HCT116 (cell line): ENCODE results near the gene HAND2. TPM values are rescaled to one million over a fixed set of nuclear protein-coding genes. Genes with fewer than 3 reads are reported as not detected.

Experiments used
- ATAC-seq: fragments of 200-7000 bp; cut with Tn5 transposase; 2 replicates; pipeline ENCODE4 v1.9.1; 2020; ENCODE audit warnings: mild to moderate bottlenecking, moderate library complexity
- BruUV-seq: library from RNA; stranded (reverse); fragments of 400-500 nt; replicated peaks from 2 replicates; lab custom pipeline; 2021; lab: Mats Ljungman, UMichigan
- CTCF ChIA-PET: fragments of 300-600 bp; sonication (Branson Sonifier 250); formaldehyde crosslinking; loops from one replicate; lab custom pipeline; 2021; ENCODE audit warnings: antibody characterized with exemption; lab: Charles Lee
- POLR2A ChIA-PET: fragments of 300-600, 350-600 bp; sonication (Branson Sonifier 250); formaldehyde crosslinking; loops from one replicate; lab custom pipeline; 2021; ENCODE audit warnings: antibody characterized with exemption; lab: Charles Lee
- RAD21 ChIA-PET, 2 experiments: fragments of 300-600 bp; sonication (Branson Sonifier 250); formaldehyde crosslinking; loops; one replicate each; lab custom pipeline; 2023; ENCODE audit warnings: low total read pairs in 2 of 2; ENCODE audit not compliant: uncharacterized antibody in 2 of 2, unreplicated experiment in 2 of 2, low non-redundant PET in 1 of 2; lab: Charles Lee
- DNase-seq: peaks from one replicate; pipeline ENCODE4 v3.0.0-alpha.2; 2010; ENCODE audit warnings: low read depth, low spot score
- H2AFZ ChIP-seq: fragments of 200-600 bp; shearing (Covaris generic), sonication (generic); 2 replicates; pipeline ENCODE4 v1.6.1; 2017; ENCODE audit warnings: low read depth, mixed run types, mixed read lengths, antibody characterized with exemption, low read length; ENCODE audit not compliant: poor library complexity, severe bottlenecking
- H3K27ac ChIP-seq: 2 replicates; pipeline ENCODE4 v1.5.1; 2012; ENCODE audit warnings: low read depth, low read length
- H3K27me3 ChIP-seq: fragments of 200-600 bp; sonication (generic); 2 replicates; pipeline ENCODE4 v1.6.1; 2016; ENCODE audit warnings: mixed run types, low read length, mixed read lengths; ENCODE audit not compliant: insufficient read depth
- H3K36me3 ChIP-seq, 2 experiments: fragments of 200-500 bp in 1 of 2; fragments of 200-600 bp in 1 of 2; sonication (Bioruptor generic) in 1 of 2; sonication (generic) in 1 of 2; 2 replicates each; pipeline versions ENCODE4 v1.5.1 to v1.6.1; 2014 to 2016; ENCODE audit warnings: low read length in 2 of 2, inconsistent platforms in 1 of 2, mixed read lengths in 1 of 2, mixed run types in 1 of 2; ENCODE audit not compliant: insufficient read depth in 2 of 2, control insufficient read depth in 1 of 2
- H3K4me1 ChIP-seq, 2 experiments: fragments of 200-600 bp in 1 of 2; sonication (generic) in 1 of 2; 2 replicates each; pipeline versions ENCODE4 v1.5.1 to v1.6.1; 2012 to 2017; ENCODE audit warnings: low read length in 2 of 2, inconsistent platforms in 1 of 2, mild to moderate bottlenecking in 1 of 2, mixed read lengths in 1 of 2, mixed run types in 1 of 2, moderate library complexity in 1 of 2; ENCODE audit not compliant: insufficient read depth in 2 of 2, control insufficient read depth in 1 of 2
- H3K4me2 ChIP-seq: fragments of 200-600 bp; sonication (generic); 2 replicates; pipeline ENCODE4 v1.6.1; 2017; ENCODE audit warnings: mixed run types, low read length, mixed read lengths
- H3K4me3 ChIP-seq, 2 experiments: fragments of 200-600 bp in 1 of 2; sonication (generic) in 1 of 2; replicated peaks in 1 of 2; 2 replicates each; pipeline ENCODE4 v1.5.1; 2011 to 2016; ENCODE audit warnings: low read length in 2 of 2, control low read depth in 1 of 2, low read depth in 1 of 2, mild to moderate bottlenecking in 1 of 2, mixed read lengths in 1 of 2, mixed run types in 1 of 2
- H3K79me2 ChIP-seq: fragments of 200-600 bp; sonication (generic); 2 replicates; pipeline ENCODE4 v1.6.1; 2017; ENCODE audit warnings: mild to moderate bottlenecking, mixed run types, low read length, moderate library complexity, mixed read lengths; ENCODE audit not compliant: insufficient read depth
- H3K9ac ChIP-seq: fragments of 200-600 bp; sonication (generic); 2 replicates; pipeline ENCODE4 v1.6.1; 2016; ENCODE audit warnings: low read length, mixed read lengths
- H3K9me2 ChIP-seq: fragments of 200-600 bp; sonication (generic), shearing (Covaris generic); 2 replicates; pipeline ENCODE4 v1.6.1; 2017; ENCODE audit warnings: mixed run types, mild to moderate bottlenecking, moderate library complexity; ENCODE audit not compliant: insufficient read depth
- H3K9me3 ChIP-seq, 2 experiments: fragments of 200-500 bp in 1 of 2; fragments of 200-600 bp in 1 of 2; sonication (Bioruptor generic) in 1 of 2; sonication (generic) in 1 of 2; 2 replicates each; pipeline ENCODE4 v1.6.1; 2014 to 2017; ENCODE audit warnings: low read length in 2 of 2, mixed read lengths in 2 of 2, inconsistent platforms in 1 of 2, low read depth in 1 of 2, mild to moderate bottlenecking in 1 of 2, mixed run types in 1 of 2, moderate library complexity in 1 of 2; ENCODE audit not compliant: control insufficient read depth in 1 of 2, insufficient read depth in 1 of 2
- H4K20me1 ChIP-seq: fragments of 200-600 bp; sonication (generic), shearing (Covaris generic); 2 replicates; pipeline ENCODE4 v1.6.1; 2017; ENCODE audit warnings: mixed run types, mild to moderate bottlenecking, moderate library complexity; ENCODE audit not compliant: insufficient read depth
- ATF3 ChIP-seq: IDR thresholded peaks from 2 replicates; pipeline ENCODE4 v1.6.1; 2012
- CBX3 ChIP-seq: IDR thresholded peaks from 2 replicates; pipeline ENCODE4 v1.6.1; 2012; ENCODE audit warnings: low read depth
- CEBPB ChIP-seq: IDR thresholded peaks from 2 replicates; pipeline ENCODE4 v1.6.1; 2012; ENCODE audit warnings: low read depth
- EGR1 ChIP-seq: IDR thresholded peaks from 2 replicates; pipeline ENCODE4 v1.6.1; 2012; ENCODE audit warnings: low read depth
- FOSL1 ChIP-seq: IDR thresholded peaks from 2 replicates; pipeline ENCODE4 v1.6.1; 2012; ENCODE audit warnings: low read depth
- MAX ChIP-seq: IDR thresholded peaks from 2 replicates; pipeline ENCODE4 v1.6.1; 2012
- POLR2A ChIP-seq: IDR thresholded peaks from 2 replicates; pipeline ENCODE4 v1.7.0; 2011; ENCODE audit warnings: borderline replicate concordance; ENCODE audit not compliant: insufficient read depth, insufficient read length; ENCODE audit errors: extremely low read depth
- POLR2AphosphoS5 ChIP-seq: IDR thresholded peaks from 2 replicates; pipeline ENCODE4 v1.6.1; 2011; ENCODE audit warnings: mild to moderate bottlenecking, low read depth, low read length, moderate library complexity
- RAD21 ChIP-seq: IDR thresholded peaks from 2 replicates; pipeline ENCODE4 v1.6.1; 2012; ENCODE audit warnings: low read depth, mild to moderate bottlenecking
- SIN3A ChIP-seq: IDR thresholded peaks from 2 replicates; pipeline ENCODE4 v1.6.1; 2012; ENCODE audit warnings: low read depth
- ZBTB33 ChIP-seq: IDR thresholded peaks from 2 replicates; pipeline ENCODE4 v1.6.1; 2011; ENCODE audit warnings: mild to moderate bottlenecking, low read length, moderate library complexity; ENCODE audit not compliant: insufficient replicate concordance; ENCODE audit errors: extremely low read depth
- ZNF274 ChIP-seq: fragments of 200-500 bp; sonication (Bioruptor generic); IDR thresholded peaks from 2 replicates; pipeline ENCODE4 v1.6.1; 2014; ENCODE audit warnings: mild to moderate bottlenecking, low read depth, low read length, inconsistent platforms
- intact Hi-C: fragments of 100-400 bp; cut with micrococcal nuclease; formaldehyde crosslinking; loops from 2 replicates; pipeline ENCODE4 v1.10.0; 2022
- total RNA-seq: library from RNA; stranded (reverse); gene quantifications from one replicate; pipeline ENCODE4 v1.2.1, GENCODE V29; 2021; ENCODE audit not compliant: unreplicated experiment
- TF ChIP-seq, protein P1 (sequence below), 3 experiments: fragments of 200-600 bp in 1 of 3; sonication (generic) in 1 of 3; IDR thresholded peaks in 2 of 3; conservative IDR thresholded peaks in 1 of 3; 2 replicates each; pipeline ENCODE4 v1.5.1; 2012 to 2017; ENCODE audit warnings: low read depth in 2 of 3, low read length in 2 of 3, antibody characterized with exemption in 1 of 3, borderline replicate concordance in 1 of 3, control low read depth in 1 of 3, mild to moderate bottlenecking in 1 of 3, mixed read lengths in 1 of 3, mixed run types in 1 of 3, moderate library complexity in 1 of 3; ENCODE audit not compliant: insufficient read depth in 1 of 3

HAND2 gene
- total RNA-seq, 1 experiment from 2014 or later: not detected

DNA sequence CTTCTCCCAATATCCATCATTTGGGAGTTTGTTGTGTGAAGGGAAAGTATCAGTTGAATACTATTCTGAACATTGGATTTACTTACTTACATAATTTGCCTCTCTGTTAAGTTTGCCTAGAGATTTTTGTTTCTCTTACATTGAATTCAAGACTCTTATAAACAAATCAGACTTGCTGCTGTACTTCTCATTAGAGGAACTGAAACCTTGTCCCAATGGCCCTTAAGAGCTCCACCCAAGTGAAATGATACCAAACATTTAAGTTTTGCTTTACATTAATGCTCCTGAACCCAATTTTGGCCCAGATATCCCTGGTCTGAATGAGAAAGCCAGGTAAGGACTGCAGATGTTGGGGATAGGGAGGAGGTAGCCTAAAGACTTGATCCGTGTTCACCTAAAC, 32.0 kb downstream of the HAND2 start:
- ChIA-PET POLR2A (no interaction called here), RAD21 (no interaction called here), CTCF (no interaction called here)
- Histone ChIP-seq H3K9me2 (no peaks in the 10 kb centered on the region), H3K9me3 (no peaks in the 10 kb centered on the region), H3K4me1 (peaks cover 0 to 4% of the 10 kb centered on the region in 2 experiments; a peak in 1 of 4 replicates), H4K20me1 (no peaks in the 10 kb centered on the region), H2AFZ (no peak overlapping the region), H3K27me3 (no peaks in the 10 kb centered on the region), H3K36me3 (no peaks in the 10 kb centered on the region), H3K4me2 (no peak overlapping the region), H3K27ac (no peak overlapping the region), H3K79me2 (no peaks in the 10 kb centered on the region), H3K9ac (no peak overlapping the region), H3K4me3 (no peak overlapping the region)
- DNase-seq: no peak
- TF ChIP-seq SIN3A (no peak), RAD21 (no peak)
- intact Hi-C loops: no loop called here
- no TSS peak for BruUV-seq
- no peak for ATAC-seq

DNA sequence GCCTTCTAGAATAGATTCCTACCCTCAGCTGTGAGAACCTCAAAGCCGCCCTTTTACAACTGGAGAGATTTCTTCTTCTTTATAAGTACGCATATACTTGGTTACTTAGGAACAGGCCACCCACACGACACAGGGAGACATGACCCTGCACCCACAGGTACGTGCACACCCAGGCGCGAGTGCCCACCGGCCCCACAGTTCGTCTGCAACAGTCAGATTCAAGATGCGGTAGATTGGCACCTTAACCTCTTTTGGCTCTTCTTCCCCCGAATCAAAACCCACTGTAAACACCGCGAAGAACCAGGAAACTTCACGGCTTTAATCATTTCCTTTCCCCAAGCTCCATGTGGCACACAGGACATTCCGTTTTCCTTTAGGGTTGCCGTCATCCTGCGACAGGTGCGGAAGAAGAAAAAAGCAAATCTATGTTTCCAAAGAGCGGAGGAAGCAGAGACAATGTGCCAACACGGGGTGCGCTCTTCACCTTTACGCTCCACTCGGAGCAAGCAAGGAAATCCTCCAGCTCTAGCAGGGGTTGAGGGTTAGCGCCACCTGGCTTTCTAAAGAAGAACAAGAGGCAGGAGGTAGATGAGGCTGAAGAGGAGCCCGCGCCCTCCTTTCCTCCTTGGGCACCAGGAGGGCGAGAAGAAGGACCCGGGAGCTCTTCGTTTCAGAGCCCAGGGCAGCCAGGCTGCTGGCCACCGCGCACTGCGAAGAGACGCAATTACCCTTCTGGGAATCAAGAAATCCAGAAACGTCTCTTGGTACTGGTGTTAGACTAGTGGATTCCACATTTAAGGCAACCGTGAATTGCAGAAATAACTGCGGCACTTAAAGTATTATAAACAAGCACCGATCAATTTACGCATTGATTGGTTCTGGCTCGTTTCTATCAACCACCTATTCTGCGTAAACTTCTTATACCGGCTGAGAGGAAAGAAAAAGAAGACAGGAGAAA, 35.7 kb downstream of the HAND2 start:
- RAD21 ChIA-PET: interaction anchor here (1.3 to 1.7 kb wide), 2 partner anchors 74 kb away, joined by 5 to 7 read pairs; no protein-coding TSS in a partner anchor
- POLR2A ChIA-PET: no interaction called here

More for the DNA sequence above, 35.7 kb downstream of the HAND2 start:
- no peaks in the 10 kb centered on the region for H3K27me3 ChIP-seq
- intact Hi-C loops: loop anchor here (1.0 to 5.0 kb wide), 2 partner anchors 74 to 177 kb away; no protein-coding TSS in a partner anchor
- peak overlapping the region; percentile 7; a peak in 1 of 4 replicates for H3K4me3 ChIP-seq
- no peaks in the 10 kb centered on the region for H3K9me2 ChIP-seq
- H2AFZ ChIP-seq: peak overlapping the region; percentile 63
- H3K4me2 ChIP-seq: peak overlapping the region; percentile 54
- ATAC-seq: peak; percentile 98
- no peak overlapping the region for H3K9ac ChIP-seq
- CTCF ChIA-PET: interaction anchor here (0.8 to 1.7 kb wide), 12 partner anchors 9 to 481 kb away, joined by 3 to 27 read pairs (median 4); partner anchors contain the start of gene SAP30
- no peaks in the 10 kb centered on the region for H3K36me3 ChIP-seq
- peaks cover 4 to 11% of the 10 kb centered on the region in 2 experiments; a peak in 3 of 4 replicates for H3K4me1 ChIP-seq
- H3K79me2 ChIP-seq: no peaks in the 10 kb centered on the region
- no peak for TF ChIP-seq ZNF274
- no peak for TF ChIP-seq CEBPB
- TF ChIP-seq ATF3: no peak
- no peak for TF ChIP-seq ZBTB33
- TF ChIP-seq POLR2A: no peak
- TF ChIP-seq MAX: peak; percentile 47
- peak; percentile 75 for TF ChIP-seq RAD21
- TF ChIP-seq, protein P1, sequence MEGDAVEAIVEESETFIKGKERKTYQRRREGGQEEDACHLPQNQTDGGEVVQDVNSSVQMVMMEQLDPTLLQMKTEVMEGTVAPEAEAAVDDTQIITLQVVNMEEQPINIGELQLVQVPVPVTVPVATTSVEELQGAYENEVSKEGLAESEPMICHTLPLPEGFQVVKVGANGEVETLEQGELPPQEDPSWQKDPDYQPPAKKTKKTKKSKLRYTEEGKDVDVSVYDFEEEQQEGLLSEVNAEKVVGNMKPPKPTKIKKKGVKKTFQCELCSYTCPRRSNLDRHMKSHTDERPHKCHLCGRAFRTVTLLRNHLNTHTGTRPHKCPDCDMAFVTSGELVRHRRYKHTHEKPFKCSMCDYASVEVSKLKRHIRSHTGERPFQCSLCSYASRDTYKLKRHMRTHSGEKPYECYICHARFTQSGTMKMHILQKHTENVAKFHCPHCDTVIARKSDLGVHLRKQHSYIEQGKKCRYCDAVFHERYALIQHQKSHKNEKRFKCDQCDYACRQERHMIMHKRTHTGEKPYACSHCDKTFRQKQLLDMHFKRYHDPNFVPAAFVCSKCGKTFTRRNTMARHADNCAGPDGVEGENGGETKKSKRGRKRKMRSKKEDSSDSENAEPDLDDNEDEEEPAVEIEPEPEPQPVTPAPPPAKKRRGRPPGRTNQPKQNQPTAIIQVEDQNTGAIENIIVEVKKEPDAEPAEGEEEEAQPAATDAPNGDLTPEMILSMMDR (IDR thresholded peaks at IDR 0.05 in 2 of 3, conservative IDR thresholded peaks at IDR 0.05 in 1 of 3; ENCODE audit: borderline replicate concordance in 1 of 3, insufficient read depth in 1 of 3, low read depth in 2 of 3, low read length in 2 of 3): peak; percentile 83 to 90 (median 87)
- TF ChIP-seq FOSL1: no peak
- TF ChIP-seq POLR2AphosphoS5: peak; percentile 16; the same call in 1 of the 2 replicates
- no peak for TF ChIP-seq EGR1
- TF ChIP-seq CBX3: peak; percentile 93
- H3K9me3 ChIP-seq: no peaks in the 10 kb centered on the region
- DNase-seq: peak; percentile 72
- no TSS peak for BruUV-seq
- no peak overlapping the region for H3K27ac ChIP-seq
- H4K20me1 ChIP-seq: no peaks in the 10 kb centered on the region
